T-helper 2 cell (primary cell): ENCODE results near the gene SRPK2.
"Not testable (repeated sequence)": the region's sequence is repeated elsewhere in the genome, so short reads cannot be mapped to it uniquely, and the experiment has no call there.

Experiments
- DNase-seq, 5 experiments: peaks; one replicate each; pipeline versions ENCODE4 v3.0.0 to v3.0.0-alpha.2; 2012 to 2022
- total RNA-seq, 2 donors: gene quantifications; one replicate each; lab custom pipeline; 2026; lab: John Stamatoyannopoulos, UW

Gene SRPK2
- 42.4 to 63.2 reads per million in 2 donors for total RNA-seq

DNA sequence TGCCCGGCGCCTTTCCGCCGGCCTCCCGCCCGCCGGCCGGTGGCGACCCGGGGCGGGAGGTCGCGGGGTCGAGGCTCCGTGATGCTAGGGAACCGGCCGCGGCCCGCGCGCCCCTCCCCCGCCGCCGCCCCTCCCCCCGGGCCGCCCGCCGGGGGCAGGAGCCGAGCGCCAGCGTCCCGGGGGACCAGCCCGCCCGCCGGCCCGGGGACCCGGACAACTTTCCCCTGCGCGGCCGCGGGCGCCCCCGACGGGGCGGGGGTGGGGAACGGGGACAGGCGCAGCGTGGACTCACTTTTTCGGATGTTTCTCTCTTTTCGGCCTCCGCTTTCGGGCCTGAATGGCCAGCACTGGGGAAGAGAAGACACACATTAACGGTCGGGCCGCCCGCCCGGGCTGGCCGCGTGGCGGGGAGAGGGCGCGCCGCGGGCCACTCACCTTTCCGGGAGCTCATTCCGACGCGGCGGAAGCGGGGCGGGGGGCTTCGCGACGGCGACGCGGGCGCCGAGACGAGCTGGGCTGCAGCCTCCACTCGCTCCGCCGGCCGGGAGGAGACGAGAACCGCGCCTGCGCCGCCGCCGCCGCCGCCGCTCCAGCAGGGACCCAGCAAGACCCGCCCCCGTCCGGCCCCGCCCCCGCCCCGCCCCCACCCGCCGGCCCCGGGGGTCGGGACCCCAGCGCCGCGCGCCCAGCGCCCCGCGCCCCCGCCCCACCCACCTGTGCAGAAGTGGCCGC lies at the start of gene SRPK2:
Gene SRPK2 (minus strand): TSS at position 566 of the 732 bp plus-strand sequence.
- DNase-seq: peak; percentile 57 to 87 (median 67)

DNA sequence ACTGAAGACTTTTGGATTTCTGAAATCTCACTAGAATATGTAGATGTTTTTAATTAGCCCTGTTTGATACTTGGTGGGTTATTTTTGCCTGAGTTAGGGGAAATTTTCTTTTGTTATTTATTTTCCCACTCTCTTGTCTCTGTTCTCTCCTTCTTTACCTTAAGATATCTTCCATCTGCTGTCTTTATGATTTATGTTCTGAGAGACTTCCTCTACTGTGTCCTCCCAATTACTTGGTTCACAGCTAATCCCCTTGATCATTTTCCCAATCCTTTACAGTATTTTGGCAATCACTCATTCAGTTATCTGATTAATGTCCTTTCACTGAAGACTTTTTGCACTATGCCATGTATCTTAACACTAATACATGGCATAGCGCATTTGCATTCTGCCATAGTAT lies 49.5 kb upstream of the SRPK2 start:
- DNase-seq: no peak

DNA sequence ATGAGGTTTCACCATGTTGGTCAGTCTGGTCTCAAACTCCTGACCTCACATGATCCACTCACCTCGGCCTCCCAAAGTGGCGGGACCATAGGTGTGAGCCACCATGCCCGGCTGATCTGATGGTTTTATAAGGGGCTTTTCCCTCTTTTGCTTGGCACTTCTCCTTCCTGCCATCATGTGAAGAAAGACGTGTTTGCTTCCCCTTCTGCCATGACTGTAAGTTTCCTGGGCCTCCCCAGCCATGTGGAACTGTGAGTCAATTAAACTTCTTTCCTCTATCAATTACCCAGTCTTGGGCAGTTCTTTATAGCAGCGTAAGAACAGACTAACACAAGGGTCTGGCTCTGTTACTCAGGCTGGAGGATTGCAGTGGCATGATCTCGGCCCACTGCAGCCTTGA lies 48.6 kb upstream of the SRPK2 start:
- DNase-seq: not testable (repeated sequence)

DNA sequence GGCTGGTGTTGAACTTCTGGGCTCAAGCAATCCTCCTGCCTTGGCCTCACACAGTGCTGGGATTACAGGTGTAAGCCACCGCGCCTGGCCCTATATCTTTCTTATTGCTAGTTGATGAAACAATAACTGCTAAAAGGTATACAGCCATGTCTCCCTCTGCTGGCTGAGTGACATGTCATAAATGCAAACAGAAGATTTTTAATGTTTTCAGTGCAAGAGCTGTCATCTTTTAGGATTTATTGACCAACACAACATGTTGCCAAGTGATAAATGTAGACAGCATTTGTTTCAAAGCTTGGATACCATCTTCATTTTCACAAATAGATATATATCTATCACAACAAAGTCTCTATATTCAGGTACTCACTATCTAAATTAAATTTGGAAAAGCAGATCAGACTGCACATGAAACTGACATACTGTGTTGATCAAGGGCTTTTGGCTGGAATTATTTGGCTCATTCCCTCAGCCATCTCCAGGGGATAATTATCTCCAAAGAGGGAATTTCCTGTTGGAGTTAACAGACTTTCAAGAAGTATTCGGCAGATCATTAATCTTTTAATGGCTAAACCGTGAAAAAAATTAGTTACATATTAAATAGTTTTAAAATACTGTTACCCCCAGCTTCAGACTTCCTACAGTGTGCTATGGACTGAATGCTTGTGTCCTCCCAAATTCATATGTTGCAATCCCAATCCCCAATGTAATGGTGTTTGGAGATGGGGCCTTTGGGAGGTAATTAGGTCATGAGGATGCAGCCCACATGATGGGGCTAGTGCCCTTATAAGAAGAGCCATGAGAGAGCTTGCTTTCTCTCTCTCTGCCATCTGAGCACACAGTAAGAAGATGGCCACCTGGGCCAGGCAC lies 41.3 kb upstream of the SRPK2 start:
- DNase-seq: peak in 4 of 5 experiments; percentile 7 to 75 (median 21)

DNA sequence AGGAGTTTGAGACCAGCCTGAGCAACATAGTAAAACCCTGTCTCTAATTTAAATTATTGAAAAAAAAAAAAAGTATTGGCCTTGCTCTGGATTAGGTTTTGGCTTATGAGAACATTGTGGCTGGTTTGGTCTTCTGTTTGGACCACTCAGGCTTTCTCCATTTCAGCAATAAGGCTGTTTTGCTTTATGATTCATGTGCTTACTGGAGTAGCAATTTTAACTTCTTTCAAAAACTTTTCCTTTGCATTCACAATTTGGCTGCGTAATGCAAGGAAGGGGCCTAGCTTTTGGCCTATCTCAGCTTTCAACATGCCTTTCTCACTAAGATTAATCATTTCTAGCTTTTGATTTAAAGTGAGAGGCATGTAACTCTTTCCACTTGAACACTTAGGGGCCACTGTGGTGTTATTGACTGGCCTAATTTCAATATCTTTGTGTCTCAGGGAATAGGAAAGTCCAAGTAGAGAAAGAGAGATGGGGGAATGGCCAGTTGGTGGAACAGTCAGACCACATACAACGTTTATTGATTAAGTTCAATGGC lies 38.0 kb upstream of the SRPK2 start:
- DNase-seq: no peak

DNA sequence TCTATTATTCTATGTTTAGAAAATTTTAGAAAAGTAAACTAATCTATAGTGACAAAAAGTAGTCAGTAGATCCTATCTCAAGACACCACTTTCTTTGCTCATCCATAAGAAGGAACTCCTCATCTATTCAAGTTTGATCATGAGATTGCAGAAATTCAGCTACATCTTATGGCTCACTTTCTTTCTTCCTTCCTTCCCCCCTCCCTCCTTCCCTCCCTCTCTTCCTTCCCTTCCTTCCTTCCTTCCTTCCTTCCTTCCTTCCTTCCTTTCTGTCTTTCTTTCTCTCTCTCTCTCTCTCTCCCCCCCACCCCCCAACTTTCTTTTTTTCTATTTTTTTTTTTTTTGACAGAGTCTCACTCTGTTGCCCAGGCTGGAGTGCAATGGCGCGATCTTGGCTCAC lies 35.3 kb upstream of the SRPK2 start:
- DNase-seq: no peak

DNA sequence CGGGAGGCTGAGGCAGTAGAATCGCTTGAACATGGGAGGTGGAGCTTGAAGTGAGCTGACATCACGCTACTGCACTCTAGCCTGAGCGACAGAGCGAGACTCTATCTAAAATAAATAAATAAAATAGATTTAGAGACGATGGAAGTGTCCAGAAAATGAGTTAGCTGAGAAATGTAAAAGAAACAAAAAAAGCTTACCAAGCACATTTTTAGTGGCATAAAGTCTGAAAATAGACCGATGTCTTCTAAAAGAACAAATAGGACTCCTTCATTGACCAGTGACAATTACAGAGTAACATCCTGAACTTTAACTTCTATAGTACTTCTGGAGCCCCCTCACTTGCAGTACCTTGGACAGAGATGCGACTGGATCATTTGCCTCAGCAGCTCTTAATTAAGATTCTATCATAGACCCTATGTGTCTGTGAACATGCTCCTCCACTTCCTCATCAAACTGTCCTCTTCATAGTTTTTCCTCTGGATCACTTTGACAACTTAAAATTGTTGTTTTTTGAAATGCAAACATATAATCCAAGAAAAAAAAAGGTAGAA lies 25.2 kb upstream of the SRPK2 start:
- no peak for DNase-seq

DNA sequence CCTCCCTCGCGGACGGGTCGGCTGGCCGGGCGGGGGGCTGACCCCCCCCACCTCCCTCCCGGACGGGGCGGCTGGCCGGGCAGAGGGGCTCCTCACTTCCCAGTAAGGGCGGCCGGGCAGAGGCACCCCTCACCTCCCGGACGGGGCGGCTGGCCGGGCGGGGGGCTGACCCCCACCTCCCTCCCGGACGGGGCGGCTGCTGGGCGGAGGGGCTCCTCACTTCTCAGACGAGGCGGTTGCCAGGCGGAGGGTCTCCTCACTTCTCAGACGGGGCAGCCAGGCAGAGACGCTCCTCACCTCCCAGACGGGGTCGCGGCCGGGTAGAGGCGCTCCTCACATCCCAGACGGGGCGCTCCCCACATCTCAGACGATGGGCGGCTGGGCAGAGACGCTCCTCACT lies 22.1 kb upstream of the SRPK2 start:
- DNase-seq: not testable (repeated sequence)

DNA sequence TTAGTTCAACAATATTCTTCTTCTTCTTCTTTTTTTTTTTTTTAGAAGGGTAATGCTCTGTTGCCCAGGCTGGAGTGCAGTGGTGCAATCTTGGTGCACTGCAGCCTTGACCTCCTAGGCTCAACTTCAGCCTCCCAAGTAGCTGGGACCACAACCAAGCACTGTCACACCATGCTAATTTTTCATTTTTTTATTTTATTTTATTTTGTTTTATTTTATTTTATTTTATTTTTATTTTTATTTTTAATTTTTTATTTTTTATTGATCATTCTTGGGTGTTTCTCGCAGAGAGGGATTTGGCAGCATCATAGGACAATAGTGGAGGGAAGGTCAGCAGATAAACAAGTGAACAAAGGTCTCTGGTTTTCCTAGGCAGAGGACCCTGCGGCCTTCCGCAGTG lies 21.1 kb upstream of the SRPK2 start:
- DNase-seq: not testable (repeated sequence)

DNA sequence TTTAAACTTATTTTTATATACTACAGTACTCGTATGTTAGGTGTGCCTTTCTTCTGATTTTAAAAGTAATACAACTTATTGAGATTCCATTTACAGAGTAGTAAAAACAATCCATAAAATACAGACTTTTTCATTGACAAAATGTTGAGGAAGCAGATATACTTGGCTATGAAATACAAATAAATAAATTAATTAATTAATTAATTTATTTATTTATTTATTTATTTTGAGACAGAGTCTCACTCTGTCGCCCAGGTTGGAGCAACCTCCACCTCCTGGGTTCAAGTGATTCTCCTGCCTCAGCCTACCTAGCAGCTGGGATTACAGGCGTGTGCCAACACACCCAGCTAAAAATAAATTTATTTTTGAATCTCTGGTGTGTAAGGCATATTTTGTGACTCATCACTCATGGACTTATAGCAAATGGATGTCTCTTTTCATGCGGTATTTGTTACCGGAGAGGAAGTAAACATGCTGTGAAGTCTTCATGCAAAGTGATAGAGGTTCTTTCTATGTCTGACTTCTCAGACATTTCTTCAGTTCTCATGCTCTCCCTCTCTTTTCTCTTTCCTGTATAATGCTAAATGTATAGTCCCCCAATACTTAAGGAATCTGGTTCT lies 20.2 kb upstream of the SRPK2 start:
- no peak for DNase-seq

DNA sequence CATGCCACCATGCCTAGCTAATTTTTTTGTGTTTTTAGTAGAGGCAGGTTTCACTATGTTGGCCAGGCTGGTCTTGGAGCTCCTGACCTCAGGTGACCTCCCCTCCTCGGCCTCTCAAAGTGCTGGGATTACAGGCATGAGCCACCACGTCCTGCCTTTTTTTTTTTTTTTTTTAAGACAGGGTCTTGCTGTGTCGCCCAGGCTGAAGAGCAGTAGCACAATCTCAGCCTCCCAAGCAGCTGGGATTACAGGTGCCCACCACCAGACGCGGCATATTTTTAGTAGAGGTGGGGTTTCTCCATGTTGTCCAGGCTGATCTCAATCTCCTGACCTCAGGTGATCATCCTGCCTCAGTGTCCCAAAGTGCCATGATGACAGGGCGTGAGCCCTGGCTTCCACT lies 14.4 kb upstream of the SRPK2 start:
- DNase-seq: no peak

DNA sequence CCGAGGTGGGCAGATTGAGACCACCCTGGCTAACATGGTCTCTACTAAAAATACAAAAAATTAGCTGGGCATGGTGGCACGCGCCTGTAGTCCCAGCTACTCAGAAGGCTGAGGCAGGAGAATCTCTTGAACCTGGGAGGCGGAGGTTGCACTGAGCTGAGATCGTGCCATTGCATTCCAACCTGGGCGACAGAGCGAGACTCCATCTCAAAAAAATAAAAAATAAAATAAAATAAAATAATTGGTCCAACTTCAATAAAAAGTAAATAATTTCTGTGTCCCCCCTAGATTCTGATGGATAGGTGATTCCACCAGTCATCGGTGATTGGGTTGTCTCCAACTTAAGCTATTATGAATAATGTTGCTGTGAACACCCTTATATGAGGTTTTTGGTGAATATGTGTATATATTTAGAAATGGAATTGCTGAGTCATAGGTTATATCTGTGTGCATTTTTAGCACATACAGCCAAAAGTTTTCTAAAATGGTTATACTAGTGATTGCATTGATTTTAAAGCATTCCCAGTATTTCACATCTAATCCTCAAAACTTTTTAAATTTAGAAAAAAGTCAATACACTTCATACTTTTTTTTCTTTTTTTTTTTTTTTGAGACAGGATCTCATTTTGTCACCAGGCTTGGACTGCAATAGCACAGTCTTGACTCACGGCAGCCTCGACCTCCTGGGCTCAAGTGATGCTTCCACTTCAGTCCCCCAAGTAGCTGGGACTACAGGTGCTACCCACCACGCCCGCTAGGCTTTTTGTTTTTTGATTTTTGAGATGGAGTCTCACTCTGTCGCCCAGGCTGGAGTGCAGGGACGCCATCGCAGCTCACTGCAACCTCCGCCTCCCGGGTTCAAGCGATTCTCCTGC lies 13.7 kb upstream of the SRPK2 start:
- DNase-seq: no peak

DNA sequence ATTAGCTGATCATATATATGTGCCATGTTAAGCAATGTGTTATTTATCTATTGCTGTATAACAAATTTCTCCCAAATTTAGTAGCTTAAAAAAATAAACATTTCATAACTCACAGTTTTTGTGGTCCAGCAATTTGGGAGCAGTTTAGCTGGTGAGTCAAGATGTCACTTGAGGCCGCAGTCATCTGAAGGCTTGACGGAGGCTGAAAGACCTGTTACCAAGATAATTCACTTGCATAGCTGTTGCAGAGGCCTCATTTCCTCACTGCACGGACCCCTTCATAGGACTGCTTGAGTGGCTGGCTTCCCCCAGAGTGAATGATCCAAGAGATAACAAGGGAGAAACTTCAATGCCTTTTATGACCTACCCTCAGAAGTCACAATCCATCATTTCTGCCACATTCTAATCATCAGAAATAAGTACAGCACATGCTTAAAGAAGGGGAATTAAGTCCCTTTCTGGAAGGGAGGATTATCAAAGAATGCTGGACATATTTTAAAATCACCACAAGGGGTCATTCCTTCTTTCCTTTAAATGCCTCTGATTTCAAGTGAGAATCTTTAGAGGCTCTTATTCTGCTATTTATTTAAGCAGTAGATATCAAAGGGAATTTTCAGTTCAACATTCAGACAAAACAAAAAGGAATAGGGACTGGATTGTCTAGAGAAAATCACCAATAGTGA lies 10.5 kb upstream of the SRPK2 start:
- DNase-seq: no peak

DNA sequence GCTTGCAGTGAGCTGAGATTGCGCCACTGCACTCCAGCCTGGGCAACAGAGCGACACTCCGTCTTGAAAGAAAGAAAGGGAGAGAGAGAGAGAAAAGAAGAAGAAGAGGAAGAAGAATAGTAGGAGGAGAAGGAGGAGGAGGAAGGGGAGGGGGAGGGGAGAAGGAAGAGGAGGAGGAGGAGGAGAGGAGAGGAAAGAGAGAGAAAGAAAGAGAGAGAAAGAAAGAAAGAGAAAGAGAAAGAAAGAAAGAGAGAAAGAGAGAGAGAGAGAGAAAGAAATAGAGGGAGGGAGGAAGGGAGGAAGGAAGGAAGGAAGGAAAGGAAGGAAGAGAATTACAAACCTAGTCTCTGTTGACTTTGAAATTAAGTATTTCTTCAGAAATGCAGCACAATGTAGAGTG lies 7.8 kb upstream of the SRPK2 start:
- no peak for DNase-seq

DNA sequence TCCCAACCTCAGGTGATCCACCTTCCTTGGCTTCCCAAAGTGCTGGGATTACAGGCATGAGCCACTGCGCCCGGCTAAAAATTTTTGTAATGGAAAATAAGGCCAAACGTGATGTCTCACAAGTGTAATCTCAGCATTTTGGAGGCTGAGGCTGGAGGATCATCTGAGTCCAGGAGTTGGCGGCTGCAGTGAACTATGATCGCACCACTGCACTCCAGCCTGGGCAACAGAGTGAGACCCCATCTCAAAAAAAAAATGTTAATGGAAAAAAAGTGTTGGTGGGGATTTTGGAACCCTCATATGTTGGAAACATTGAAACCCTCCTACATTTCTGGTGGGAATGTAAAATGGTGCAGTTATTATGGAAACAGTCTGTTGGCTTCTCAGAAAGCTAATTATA lies 2.7 kb upstream of the SRPK2 start:
- DNase-seq: no peak

DNA sequence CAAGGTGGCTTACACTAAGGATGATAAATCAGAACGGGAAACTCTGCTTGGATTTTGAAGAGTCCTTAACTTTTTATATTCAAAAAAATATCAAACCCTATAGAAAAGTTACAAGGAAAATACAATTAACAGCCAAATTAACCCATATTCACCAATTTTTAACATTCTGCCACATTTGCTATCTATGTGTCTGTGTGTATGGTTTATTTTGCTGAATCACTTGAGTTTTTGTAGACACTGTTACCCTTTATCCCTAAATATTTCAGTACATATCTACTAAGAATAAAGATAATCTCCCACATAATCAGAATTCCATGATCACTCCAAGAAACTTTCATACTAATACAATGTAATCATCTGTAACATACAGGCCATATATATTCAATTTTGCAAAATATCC lies 1.2 kb upstream of the SRPK2 start:
- no peak for DNase-seq

DNA sequence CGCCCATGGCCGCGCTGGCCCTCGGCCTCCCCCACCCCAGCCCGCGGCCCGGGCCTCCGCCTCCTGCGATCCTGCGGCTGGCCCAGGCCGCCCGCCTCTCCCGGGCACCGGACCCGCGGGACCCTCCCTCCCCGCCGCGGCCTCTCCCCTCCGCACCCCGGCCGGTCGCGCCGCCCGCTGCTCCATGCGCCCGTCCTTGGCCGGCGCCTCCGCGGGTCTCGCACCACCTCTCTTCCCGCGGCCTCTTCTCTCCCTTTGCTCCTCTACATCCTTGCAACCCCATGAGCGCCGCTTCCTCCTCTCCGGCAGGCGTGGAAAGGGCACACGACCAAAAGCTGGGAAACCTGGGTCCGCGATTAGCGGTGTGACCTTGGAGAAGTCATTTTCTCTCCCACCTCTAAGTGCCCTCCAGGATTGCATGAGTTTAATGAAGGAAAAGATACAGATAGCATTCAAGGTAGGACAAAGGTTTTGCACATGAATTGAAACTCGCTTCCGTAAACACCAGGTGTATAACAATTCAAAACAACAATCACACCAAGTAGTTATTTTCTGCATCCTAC lies 448 bp upstream of the SRPK2 start:
- peak in 2 of 5 experiments; percentile 17 to 54 for DNase-seq

DNA sequence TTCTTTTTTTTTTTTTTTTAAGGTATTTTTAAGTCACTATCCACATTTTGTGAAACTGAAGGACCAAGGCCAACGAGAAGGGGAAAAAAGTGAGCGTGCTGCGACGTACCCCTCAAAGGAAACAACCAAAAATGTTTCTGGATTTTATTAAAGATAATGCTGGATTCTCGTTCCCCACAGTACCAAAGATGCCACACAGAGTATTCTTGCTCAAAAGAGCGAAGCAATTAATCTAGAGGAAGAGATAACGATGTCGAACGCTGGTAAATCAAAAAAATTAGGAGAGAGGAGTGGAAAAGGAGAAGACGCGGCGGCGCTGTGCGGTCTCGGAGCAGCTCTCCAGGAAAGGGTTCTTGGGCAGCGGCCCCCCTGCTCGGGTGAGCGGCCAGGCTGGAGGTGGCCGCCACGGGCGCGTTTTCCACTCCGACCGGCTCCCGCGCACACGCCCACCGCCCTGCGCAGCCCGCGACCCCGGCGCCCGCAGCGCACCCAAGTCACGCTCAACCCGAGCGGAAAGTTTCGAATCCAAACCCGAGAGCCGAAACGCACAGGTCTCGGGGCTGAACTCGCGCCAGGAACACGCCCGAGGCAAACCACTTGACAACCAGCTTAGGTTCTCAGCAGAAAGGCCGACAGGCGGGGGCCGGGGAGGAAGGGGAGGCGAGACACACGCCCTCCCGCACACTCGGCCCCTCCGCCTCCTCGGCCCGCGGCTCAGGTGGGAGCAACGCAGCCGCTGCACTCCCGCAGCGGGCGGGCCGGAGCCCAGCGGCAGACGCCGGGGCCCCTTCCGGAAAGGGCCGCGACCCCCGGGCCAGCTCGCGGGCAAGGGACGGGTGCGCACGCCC lies 989 bp downstream of the SRPK2 start:
- peak; percentile 18 to 67 (median 36) for DNase-seq

DNA sequence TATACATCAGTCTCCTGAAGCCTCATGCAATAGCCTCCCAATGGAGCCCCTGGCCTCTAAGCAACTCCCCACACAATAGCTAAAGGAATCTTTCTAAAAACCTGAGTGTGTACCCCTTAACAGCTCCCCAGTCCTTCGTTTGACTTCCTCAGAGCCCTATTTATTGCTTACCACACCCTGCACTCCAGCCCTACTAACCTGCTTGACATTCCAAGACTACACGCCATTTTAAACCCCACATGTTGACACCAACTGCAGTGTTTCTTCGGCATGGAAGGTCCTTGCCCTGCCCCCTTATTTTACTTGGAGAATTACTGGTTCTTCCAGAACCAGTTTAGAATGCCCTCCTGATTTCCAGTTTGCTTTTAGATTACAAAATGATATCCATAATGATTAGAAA lies 10.8 kb downstream of the SRPK2 start:
- DNase-seq: no peak
